ENCODE measurements around the gene EML4.
"Not testable (repeated sequence)": the region's sequence is repeated elsewhere in the genome, so short reads cannot be mapped to it uniquely, and the experiment has no call there.

Gene EML4

GRCh38 chr2:42261518-42262195, 92.5 kb downstream of the EML4 start:
- TF ChIP-seq CTCF (IDR thresholded peaks at IDR 0.05; ENCODE audit: low read depth, low read length, missing control alignments): no peak
- no peak for DNase-seq (ENCODE audit: low read depth)
- H3K4me3 ChIP-seq (ENCODE audit: low read depth, low read length): no peak overlapping the region

DNA sequence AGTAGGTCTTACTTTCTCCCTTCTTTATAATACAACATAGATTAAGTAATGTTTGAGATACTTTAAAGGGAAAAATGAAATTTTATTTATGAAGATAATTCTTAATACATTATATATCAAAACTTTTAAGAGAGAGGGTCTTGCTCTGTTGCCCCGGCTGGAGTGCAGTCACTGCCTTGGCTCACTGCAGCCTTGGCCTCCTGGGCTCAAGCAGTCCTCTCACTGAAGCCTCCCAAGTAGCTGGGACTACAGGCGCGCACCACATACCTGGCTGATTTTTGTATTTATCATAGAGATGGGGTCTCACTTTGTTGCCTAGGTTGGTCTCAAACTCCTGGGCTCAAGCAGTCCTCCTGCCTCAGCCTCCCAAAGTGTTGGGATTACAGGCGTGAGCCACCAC, 97.1 kb downstream of the EML4 start:
- TF ChIP-seq CTCF (IDR thresholded peaks at IDR 0.05; ENCODE audit: low read depth, low read length, missing control alignments): no peak

DNA sequence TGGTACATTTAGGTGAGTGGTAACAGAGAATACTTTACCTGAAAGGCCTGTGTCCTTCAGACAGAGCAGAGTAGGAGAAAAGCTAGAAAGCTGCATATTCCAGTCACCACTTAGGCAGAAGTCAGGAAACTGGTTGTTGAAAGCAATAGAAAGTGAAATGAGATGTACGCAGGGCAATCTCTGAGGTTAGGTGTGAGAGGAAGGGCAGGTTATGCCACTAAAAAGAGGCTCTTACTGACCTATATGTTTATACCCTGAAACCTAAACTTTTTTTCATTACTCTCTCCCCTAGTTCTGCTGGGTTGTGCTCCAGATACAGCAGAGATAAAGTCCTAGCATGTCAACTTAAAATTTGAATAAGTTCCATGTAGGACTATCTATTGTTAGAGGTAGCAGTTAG, 98.4 kb downstream of the EML4 start:
- DNase-seq (ENCODE audit: low read depth): no peak
- H3K4me3 ChIP-seq (ENCODE audit: low read depth, low read length): no peak overlapping the region
- no peak for TF ChIP-seq CTCF (IDR thresholded peaks at IDR 0.05; ENCODE audit: low read depth, low read length, missing control alignments)

More for the DNA sequence above, 97.1 kb downstream of the EML4 start:
- no peak overlapping the region for H3K4me3 ChIP-seq (ENCODE audit: low read depth, low read length)
- DNase-seq (ENCODE audit: low read depth): no peak

DNA sequence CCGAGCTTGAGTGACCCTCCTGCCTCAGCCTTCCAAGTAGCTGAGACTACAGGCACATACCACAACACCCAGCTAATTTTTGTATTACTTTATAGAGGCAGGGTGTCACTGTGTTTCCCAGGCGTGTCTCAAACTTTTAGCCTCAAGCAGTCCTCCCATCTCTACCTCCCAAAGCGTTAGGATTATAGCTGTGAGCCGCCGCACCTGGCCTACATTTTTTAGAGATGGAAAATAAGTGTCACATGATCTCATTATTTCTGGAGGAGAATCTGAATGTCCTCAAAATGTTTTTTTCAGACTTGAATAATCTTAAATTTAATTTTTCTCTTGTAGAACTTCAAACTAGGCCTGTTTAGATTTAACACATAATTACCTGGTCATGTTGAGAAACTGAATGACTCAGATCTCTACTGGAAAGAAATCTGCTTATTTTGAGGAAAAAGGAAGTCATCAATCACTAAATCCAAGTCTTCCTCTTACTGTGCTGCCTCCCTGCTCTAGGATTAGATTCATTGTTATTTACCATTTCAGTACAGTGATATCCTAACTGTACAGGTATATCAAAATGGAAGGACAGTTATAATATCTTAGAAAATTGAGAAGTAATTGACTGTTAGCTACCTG, 99.5 kb downstream of the EML4 start:
- no peak for TF ChIP-seq CTCF (IDR thresholded peaks at IDR 0.05; ENCODE audit: low read depth, low read length, missing control alignments)
- no peak for DNase-seq (ENCODE audit: low read depth)
- H3K4me3 ChIP-seq (ENCODE audit: low read depth, low read length): no peak overlapping the region

DNA sequence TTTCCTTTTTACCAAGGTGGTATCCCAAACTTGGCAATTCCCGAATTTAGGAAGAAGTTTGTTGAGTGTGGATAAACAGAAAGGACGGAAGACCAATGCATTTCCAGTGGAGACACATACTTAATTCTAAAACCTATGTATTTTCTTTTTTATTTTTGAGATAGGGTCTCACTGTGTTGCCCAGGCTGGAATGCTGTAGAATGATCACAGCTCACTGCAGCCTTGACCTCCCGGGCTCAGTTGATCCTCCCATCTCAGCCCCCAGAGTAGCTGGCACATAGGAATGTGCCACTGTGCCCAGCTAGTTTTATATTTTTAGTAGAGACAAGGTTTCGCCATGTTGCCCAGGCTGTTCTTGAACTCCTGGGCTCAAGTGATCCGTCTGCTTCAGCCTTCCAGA, 101.6 kb downstream of the EML4 start:
- H3K4me3 ChIP-seq (ENCODE audit: low read depth, low read length): no peak overlapping the region
- TF ChIP-seq CTCF (IDR thresholded peaks at IDR 0.05; ENCODE audit: low read depth, low read length, missing control alignments): no peak

GRCh38 chr2:42271246-42271645, 102.1 kb downstream of the EML4 start:
- not testable (repeated sequence) for DNase-seq (ENCODE audit: low read depth); H3K4me3 ChIP-seq (ENCODE audit: low read depth, low read length)

More for the DNA sequence above, 101.6 kb downstream of the EML4 start:
- no peak for DNase-seq (ENCODE audit: low read depth)

- DNase-seq (ENCODE audit: low read depth): no peak
- no peak for TF ChIP-seq CTCF (IDR thresholded peaks at IDR 0.05; ENCODE audit: low read depth, low read length, missing control alignments)
- no peak overlapping the region for H3K4me3 ChIP-seq (ENCODE audit: low read depth, low read length)
Measured at GRCh38 chr2:42274863-42275262, 105.7 kb downstream of the EML4 start.
